NCI-H2196 treated with DMSO at 0.1 percent for 48 hours (cell line): ENCODE results near the gene IAPP.
"Not testable (repeated sequence)": the region's sequence is repeated elsewhere in the genome, so short reads cannot be mapped to it uniquely, and the experiment has no call there.

Source experiments
- DNase-seq: peaks from one replicate; lab custom pipeline; 2025; ENCODE audit not compliant: unreplicated experiment; lab: John Stamatoyannopoulos, UW

Gene IAPP

DNA sequence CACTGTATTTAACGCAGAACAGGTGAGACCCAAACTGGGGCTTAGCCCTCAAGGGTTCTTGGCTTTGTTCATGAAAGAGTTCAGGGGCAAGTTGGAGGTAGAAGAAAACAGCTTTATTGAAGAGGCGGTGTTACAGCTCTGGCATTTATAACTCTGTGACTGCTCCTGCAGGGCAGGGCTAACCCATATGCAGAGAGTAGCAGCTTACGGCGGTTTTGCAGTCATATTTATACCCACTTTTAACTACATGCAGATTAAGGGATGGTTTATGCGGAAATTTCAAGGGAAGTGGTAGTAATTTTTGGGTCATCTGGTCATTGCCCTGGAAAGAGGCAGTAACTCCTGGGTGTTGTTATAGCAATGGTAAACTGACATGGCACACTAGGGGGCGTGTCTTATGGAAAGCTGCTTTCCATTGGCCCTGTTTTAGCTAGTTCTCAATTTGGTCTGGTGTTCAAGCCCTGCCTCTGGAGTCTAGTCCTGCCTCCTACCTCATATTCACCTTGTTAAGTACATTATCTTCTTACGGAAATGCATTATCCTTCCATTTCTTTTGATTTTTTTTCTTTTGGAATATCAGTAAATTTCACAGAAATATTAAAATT lies 1.8 kb upstream of the IAPP start:
- no peak for DNase-seq

DNA sequence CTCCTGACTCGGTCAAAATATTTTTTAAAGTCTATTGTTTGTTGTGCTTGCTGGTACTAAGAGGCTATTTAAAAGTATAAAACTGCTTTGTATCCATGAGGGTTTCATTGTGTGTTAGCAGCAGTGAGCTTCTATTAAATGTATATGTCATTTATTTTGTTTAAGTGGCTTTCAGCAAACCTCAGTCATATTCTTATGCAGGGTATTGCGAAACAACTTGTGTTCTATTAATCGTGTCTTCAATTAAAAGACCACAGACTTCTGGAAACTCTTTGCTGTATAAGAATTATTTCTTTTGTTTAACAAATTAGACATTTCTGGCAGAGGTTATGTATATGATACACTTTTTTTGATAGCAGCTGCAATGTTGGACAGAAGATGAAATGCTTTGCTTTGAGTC lies 6.5 kb downstream of the IAPP start:
- no peak for DNase-seq

DNA sequence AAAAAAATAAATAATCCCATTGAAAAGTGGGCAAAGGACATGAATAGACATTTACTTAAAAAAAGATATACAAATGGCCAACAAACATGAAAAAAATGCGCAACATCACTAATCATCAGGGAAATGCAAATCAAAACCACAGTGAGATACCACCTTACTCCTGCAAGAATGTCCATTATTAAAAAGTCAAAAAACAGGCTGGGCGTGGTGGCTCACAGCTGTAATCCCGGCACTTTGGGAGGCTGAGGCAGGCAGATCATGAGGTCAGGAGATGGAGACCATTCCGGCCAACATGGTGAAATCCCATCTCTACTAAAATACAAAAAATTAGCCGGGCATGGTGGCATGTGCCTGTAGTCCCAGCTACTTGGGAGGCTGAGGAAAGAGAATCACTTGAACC lies 8.6 kb downstream of the IAPP start:
- not testable (repeated sequence) for DNase-seq

DNA sequence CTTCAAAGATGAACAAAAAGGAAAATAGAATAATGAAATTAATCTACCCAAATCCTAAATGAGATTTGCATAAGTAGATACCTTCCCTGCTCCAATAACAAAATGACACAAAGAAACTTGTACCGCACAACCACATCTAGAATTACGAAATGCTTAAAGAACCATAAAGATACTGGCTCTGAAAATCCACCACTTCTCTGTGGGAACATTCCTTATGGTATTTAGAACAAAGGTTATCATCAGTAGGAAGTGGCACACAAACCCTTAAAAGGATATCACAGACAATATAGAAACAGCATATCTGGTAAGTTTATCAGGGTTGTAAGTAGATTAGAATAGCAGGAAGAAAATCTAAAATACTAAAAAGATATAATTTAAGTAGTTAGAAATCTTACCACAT lies 11.6 kb downstream of the IAPP start:
- no peak for DNase-seq

DNA sequence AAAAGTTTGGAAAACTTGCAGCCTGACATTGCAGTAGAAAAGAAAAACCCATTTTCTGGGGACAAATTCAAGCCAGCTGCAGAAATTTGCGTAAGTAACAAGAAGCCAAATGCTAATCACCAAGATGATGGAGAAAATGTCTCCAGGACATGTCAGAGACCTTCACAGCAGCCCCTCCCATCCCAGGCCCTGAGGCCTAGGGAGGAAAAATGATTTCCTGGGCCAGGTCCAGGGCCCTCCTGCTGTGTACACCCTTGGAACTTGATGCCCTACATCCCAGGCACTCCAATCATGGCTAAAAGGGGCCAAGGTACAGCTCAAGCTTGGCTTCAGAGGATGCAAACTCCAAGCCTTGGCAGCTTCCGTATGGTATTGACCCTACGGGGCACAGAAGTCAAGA lies 14.5 kb downstream of the IAPP start:
- no peak for DNase-seq

DNA sequence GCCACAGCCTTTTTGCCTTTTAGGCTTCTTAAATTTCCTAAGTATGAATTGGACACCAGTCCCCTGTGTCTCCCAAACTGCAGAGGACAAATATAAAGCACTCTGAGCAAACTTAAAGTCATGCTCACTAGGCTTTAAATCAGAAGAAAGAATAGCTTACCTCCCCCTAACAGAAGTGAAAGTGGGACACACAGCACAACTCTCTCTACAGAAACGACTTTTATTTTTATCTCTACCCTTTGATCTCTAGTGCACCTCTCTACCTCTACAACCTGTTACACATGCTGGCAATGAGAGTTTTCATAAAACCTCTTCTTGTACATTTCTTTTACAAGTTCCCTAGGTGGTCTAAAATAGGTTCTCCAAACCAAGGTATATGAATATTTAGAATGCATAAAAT lies 19.7 kb downstream of the IAPP start:
- no peak for DNase-seq

DNA sequence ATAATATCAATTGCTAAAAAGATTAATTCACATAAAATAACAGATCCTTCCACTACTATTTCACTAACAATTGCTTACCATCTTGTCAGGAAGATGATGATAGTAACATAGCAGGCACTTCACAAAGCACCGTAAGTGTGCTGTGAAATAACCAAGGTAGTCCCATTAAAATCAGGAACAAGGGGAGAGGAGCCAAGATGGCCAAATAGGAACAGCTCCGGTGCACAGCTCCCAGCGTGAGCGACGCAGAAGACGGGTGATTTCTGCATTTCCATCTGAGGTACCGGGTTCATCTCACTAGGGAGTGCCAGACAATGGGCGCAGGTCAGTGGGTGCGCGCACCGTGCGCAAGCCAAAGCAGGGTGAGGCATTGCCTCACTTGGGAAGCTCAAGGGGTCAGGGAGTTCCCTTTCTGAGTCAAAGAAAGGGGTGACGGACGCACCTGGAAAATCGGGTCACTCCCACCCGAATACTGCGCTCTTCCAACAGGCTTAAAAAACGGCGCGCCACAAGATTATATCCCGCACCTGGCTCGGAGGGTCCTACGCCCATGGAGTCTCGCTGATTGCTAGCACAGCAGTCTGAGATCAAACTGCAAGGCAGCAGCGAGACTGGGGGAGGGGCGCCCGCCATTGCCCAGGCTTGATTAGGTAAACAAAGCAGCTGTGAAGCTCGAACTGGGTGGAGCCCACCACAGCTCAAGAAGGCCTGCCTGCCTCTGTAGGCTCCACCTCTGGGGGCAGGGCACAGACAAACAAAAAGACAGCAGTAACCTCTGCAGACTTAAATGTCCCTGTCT lies 22.3 kb downstream of the IAPP start:
- DNase-seq: not testable (repeated sequence)

DNA sequence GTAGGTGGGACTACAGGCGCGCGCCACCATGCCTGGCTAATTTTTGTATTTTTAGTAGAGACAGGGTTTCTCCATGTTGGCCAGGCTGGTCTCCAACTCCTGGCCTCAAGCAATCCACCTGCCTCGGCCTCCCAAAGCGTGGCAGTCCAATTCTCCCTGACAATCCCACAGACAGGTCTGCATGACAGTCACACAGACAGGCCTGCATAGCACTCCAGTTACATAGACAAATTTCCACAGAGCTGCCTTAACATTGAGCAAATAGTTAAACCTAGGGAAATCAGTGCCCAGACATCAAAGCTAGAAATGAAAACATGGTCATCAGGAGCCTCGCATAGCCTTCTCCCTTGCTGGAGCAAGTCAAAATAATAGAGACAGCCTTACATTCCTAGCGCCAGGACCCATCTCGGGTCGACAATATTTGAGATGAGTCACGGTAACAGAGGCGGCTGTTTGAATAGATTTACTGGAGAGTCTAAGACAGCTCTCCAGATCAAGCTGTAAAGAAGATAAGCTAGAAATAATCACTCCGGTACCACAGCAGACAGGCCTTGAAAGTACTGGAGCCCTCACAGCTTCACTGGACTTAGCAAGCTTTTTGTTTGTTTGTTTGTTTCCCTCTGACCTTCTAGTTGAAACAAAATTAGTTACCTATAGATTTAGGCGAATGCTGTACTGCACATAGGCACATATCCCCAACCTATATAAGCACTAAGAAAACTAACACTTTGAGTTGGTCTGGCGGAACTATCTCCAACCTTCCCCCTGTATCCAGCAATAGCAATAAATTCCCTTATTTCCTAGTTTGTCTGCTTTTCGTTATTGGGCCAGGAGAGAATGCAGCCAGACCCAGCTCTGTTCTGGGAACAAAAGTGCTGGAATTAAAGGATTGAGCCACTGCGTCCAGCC lies 40.9 kb downstream of the IAPP start:
- no peak for DNase-seq

DNA sequence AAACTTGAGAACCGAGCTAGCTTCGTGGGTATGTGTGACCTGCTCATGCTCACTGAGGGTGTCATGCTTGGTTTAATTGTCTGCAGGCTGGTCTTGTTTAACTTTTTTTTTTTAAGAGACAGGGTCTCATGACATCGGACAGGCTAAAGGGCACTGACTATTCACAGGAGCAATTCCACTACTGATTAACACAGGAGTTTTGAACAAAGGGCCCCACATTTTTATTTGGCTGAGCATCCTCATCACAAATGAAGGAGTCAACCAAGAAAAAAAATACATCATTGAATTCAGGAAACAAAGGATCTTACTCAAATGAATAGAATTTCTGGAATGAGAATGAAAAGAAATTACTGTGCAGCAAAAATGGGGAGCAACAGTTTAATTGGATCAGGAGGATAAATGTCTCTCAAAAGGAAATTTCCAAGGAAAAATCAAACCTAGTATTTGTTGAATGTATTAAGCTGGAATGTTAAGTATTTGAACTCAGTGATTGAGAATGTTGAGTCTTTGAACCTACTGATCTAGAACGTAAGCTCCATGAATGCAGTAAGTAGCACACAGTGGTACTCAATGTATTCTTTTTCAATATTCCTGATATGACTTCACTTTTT lies 43.9 kb downstream of the IAPP start:
- DNase-seq: no peak

DNA sequence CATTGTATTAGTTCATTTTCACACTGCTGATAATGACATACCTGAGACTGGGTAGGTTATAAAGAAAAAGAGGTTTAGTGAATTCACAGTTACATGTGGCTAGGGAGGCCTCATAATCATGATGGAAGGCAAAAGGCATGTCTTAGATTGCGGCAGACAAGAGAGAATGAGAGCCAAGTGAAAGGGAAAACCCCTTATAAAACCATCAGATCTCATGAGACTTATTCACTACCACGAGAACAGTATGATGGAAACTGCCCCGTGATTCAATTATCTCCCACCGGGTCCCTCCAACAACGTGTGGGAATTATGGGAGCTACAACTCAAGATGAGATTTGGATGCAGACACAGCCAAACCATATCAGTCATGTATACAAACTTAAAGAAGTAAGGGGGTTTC lies 45.7 kb downstream of the IAPP start:
- DNase-seq: not testable (repeated sequence)

DNA sequence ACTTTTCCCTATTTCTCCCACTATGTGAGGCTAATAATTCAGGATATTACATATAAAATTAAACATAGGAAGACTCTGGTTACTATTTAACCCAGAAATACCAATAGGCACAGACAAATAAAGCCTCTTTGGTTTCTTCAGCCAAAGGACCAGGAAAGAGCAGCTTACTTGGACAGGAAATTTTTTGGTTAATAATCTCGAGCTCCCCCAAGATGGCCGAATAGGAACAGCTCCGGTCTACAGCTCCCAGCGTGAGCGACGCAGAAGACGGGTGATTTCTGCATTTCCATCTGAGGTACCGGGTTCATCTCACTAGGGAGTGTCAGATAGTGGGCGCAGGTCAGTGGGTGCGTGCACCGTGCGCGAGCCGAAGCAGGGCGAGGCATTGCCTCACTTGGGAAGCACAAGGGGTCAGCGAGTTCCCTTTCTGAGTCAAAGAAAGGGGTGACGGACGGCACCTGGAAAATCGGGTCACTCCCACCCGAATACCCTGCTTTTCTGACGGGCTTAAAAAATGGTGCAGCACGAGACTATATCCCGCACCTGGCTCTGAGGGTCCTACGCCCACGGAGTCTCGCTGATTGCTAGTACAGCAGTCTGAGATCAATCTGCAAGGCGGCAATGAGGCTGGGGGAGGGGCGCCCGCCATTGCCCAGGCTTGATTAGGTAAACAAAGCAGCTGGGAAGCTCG lies 46.5 kb downstream of the IAPP start:
- not testable (repeated sequence) for DNase-seq

DNA sequence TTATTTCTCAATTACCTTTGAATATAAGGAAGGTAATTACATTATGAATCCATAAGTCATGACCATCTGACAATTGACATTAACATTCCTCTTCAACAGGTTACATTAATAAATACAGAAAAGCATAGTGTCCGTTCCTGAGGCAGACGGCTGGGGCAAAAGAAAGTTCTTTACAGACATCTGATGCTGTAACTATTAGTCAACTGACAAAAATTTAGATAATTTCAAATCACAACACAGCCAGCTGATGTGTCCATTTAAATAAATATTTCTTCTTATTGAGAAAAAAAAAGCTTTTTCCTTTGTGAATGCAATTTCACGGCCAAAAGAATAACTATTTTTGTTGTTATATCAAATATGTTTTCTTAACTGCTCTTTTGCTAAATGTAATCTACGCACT lies 55.5 kb downstream of the IAPP start:
- no peak for DNase-seq
